Fibroblast of lung (primary cell): Measurements from ENCODE around the gene DHRS11. TPM values are rescaled to one million over a fixed set of nuclear protein-coding genes. Genes with fewer than 3 reads are reported as not detected.
A peak's percentile ranks its signal among the peaks of the same experiment; 100 is the strongest.
"Not testable (repeated sequence)": the region's sequence is repeated elsewhere in the genome, so short reads cannot be mapped to it uniquely, and the experiment has no call there.

Source experiments
- DNase-seq, 2 donors: peaks; one replicate each; pipeline versions ENCODE4 v3.0.0 to v3.0.0-alpha.2; 2010; ENCODE audit warnings: low read depth in 2 of 2
- H2AFZ ChIP-seq: 2 replicates; pipeline ENCODE4 v1.5.1; 2012; ENCODE audit warnings: low read length, control low read depth, inconsistent platforms
- H3K27ac ChIP-seq: 2 replicates; pipeline ENCODE4 v1.5.1; 2011; ENCODE audit warnings: low read length, control low read depth; ENCODE audit not compliant: insufficient read depth
- H3K27me3 ChIP-seq: 2 replicates; pipeline ENCODE4 v1.5.1; 2011; ENCODE audit warnings: mild to moderate bottlenecking, low read length; ENCODE audit not compliant: control insufficient read depth, insufficient read depth
- H3K36me3 ChIP-seq: 2 replicates; pipeline ENCODE4 v1.5.1; 2011; ENCODE audit warnings: low read length; ENCODE audit not compliant: control insufficient read depth, insufficient read depth
- H3K4me1 ChIP-seq: 2 replicates; pipeline ENCODE4 v1.5.1; 2011; ENCODE audit warnings: low read length; ENCODE audit not compliant: control insufficient read depth, insufficient read depth; ENCODE audit errors: extremely low read depth
- H3K4me2 ChIP-seq: 2 replicates; pipeline ENCODE4 v1.5.1; 2011; ENCODE audit warnings: low read length, control low read depth; ENCODE audit not compliant: insufficient read depth; ENCODE audit errors: extremely low read depth
- H3K4me3 ChIP-seq, 4 experiments: fragments of 200-600 bp in 1 of 4; sonication (generic) in 1 of 4; replicated peaks in 1 of 4; 2 replicates each; pipeline ENCODE4 v1.5.1; 2011 to 2016; ENCODE audit warnings: low read length in 4 of 4, low read depth in 3 of 4, mild to moderate bottlenecking in 3 of 4, control low read depth in 2 of 4, inconsistent platforms in 1 of 4, mixed read lengths in 1 of 4; ENCODE audit not compliant: insufficient read depth in 1 of 4; ENCODE audit errors: control extremely low read depth in 1 of 4
- H3K79me2 ChIP-seq: 2 replicates; pipeline ENCODE4 v1.5.1; 2012; ENCODE audit warnings: mild to moderate bottlenecking, low read length, inconsistent platforms; ENCODE audit not compliant: control insufficient read depth, insufficient read depth
- H3K9ac ChIP-seq: 2 replicates; pipeline ENCODE4 v1.5.1; 2011; ENCODE audit warnings: mild to moderate bottlenecking, low read length, control low read depth; ENCODE audit not compliant: insufficient read depth
- H3K9me3 ChIP-seq: 2 replicates; pipeline ENCODE4 v1.5.1; 2012; ENCODE audit warnings: low read depth, low read length; ENCODE audit not compliant: control insufficient read depth, insufficient read depth
- H4K20me1 ChIP-seq: 2 replicates; pipeline ENCODE4 v1.5.1; 2011; ENCODE audit warnings: low read length; ENCODE audit not compliant: control insufficient read depth, insufficient read depth; ENCODE audit errors: extremely low read depth
- CTCF ChIP-seq, 2 donors: IDR thresholded peaks in 1 of 2; conservative IDR thresholded peaks in 1 of 2; 1 replicate in 1 of 2; 2 replicates in 1 of 2; pipeline ENCODE4 v1.5.1; 2011 to 2012; ENCODE audit warnings: low read length in 2 of 2, control low read depth in 1 of 2, inconsistent platforms in 1 of 2, low read depth in 1 of 2, mild to moderate bottlenecking in 1 of 2
- EZH2 ChIP-seq: IDR thresholded peaks from 2 replicates; pipeline ENCODE4 v1.5.1; 2012; ENCODE audit warnings: low read length, control low read depth, mild to moderate bottlenecking; ENCODE audit errors: missing control alignments
- polyA plus RNA-seq, 2 donors: library from polyadenylated mRNA; depleted of rRNA in 1 of 2; stranded (reverse) in 1 of 2; unstranded in 1 of 2; fragments of >200 nt; gene quantifications; 2 replicates each; pipeline ENCODE4 v1.2.1, GENCODE V29; 2011 to 2012; ENCODE audit warnings: missing spikeins in 1 of 2
- total RNA-seq: library from RNA; depleted of rRNA; stranded (reverse); fragments of >200 nt; gene quantifications from 2 replicates; pipeline ENCODE4 v1.2.1, GENCODE V29; 2014

DHRS11 gene
- total and polyA plus RNA-seq, 2 donors (not counting 1 experiment from before 2014, with no cell fraction given) = 4.6 to 5.9 TPM

- H3K9me3 ChIP-seq = no peaks in the 10 kb centered on the region
- peak within 1 kb of the TSS; percentile 81 for H2AFZ ChIP-seq
- no peaks in the 10 kb centered on the region for H4K20me1 ChIP-seq
- H3K27me3 ChIP-seq = no peaks in the 10 kb centered on the region
- TF ChIP-seq EZH2 (no peak), CTCF (conservative IDR thresholded peaks at IDR 0.05 in 1 of 2, IDR thresholded peaks at IDR 0.05 in 1 of 2; ENCODE audit: low read depth in 1 of 2, low read length in 2 of 2) (peak in 1 of 2 donors; percentile 8)
- peak within 1 kb of the TSS; percentile 80 for H3K27ac ChIP-seq
- peak within 1 kb of the TSS; percentile 80 to 91 (median 88) for H3K4me3 ChIP-seq
- H3K79me2 ChIP-seq = peaks cover 10% of the 10 kb centered on the region
- peak within 1 kb of the TSS; percentile 74 for H3K9ac ChIP-seq
- DNase-seq = peak; percentile 87 to 93
- H3K4me2 ChIP-seq = peak within 1 kb of the TSS; percentile 100
- H3K36me3 ChIP-seq = no peaks in the 10 kb centered on the region
- peaks cover 4% of the 10 kb centered on the region for H3K4me1 ChIP-seq
Measured at GRCh38 chr17:36601303-36602029, 9.8 kb downstream of the DHRS11 start, which contains the start of gene MRM1. Gene MRM1 (plus strand): TSS chr17:36601583. CDS start chr17:36601811, 228 bp downstream.

- peak overlapping the region; percentile 80 to 91 (median 88) for H3K4me3 ChIP-seq
- peak overlapping the region; percentile 100 for H3K4me2 ChIP-seq
- H3K9me3 ChIP-seq = no peaks in the 10 kb centered on the region
- no peaks in the 10 kb centered on the region for H3K27me3 ChIP-seq
- H3K4me1 ChIP-seq = peaks cover 4% of the 10 kb centered on the region
- H3K79me2 ChIP-seq = peaks cover 10% of the 10 kb centered on the region
- peak overlapping the region; percentile 74 for H3K9ac ChIP-seq
- peak in 1 of 2 donors; percentile 17 for DNase-seq
- no peaks in the 10 kb centered on the region for H4K20me1 ChIP-seq
- no peaks in the 10 kb centered on the region for H3K36me3 ChIP-seq
- H2AFZ ChIP-seq = peak overlapping the region; percentile 81
- TF ChIP-seq EZH2 (no peak), CTCF (conservative IDR thresholded peaks at IDR 0.05 in 1 of 2, IDR thresholded peaks at IDR 0.05 in 1 of 2; ENCODE audit: low read depth in 1 of 2, low read length in 2 of 2) (no peak)
- H3K27ac ChIP-seq = peak overlapping the region; percentile 80
Measured at GRCh38 chr17:36602030-36602748, 10.5 kb downstream of the DHRS11 start.

- H3K4me2 ChIP-seq = peak overlapping the region; percentile 100
- H2AFZ ChIP-seq = no peak overlapping the region
- no peak for TF ChIP-seq EZH2
- peak; percentile 78 to 91 for TF ChIP-seq CTCF (conservative IDR thresholded peaks at IDR 0.05 in 1 of 2, IDR thresholded peaks at IDR 0.05 in 1 of 2; ENCODE audit: low read depth in 1 of 2, low read length in 2 of 2)
- H3K9me3 ChIP-seq = no peaks in the 10 kb centered on the region
- no peak overlapping the region for H3K9ac ChIP-seq
- peak; percentile 62 to 73 for DNase-seq
- H4K20me1 ChIP-seq = no peaks in the 10 kb centered on the region
- H3K27me3 ChIP-seq = no peaks in the 10 kb centered on the region
- H3K79me2 ChIP-seq = peaks cover 10% of the 10 kb centered on the region
- peak overlapping the region; percentile 80 to 91 (median 88) for H3K4me3 ChIP-seq
- peaks cover 4% of the 10 kb centered on the region for H3K4me1 ChIP-seq
- no peak overlapping the region for H3K27ac ChIP-seq
- no peaks in the 10 kb centered on the region for H3K36me3 ChIP-seq
Measured at GRCh38 chr17:36602924-36603384, 11.3 kb downstream of the DHRS11 start.

- not testable (repeated sequence) for H3K27me3 ChIP-seq, H2AFZ ChIP-seq, H3K4me1 ChIP-seq, H3K36me3 ChIP-seq, H4K20me1 ChIP-seq, H3K79me2 ChIP-seq, DNase-seq, H3K9me3 ChIP-seq, H3K27ac ChIP-seq, H3K4me3 ChIP-seq, H3K9ac ChIP-seq, H3K4me2 ChIP-seq
Measured at GRCh38 chr17:36605028-36605427, 13.3 kb downstream of the DHRS11 start.
